BE2C (cell line): ENCODE results near the gene PLEKHM1.
A peak's percentile ranks its signal among the peaks of the same experiment; 100 is the strongest.

Experiments
- DNase-seq: peaks from one replicate; pipeline ENCODE4 v3.0.0-alpha.2; 2020
- H3K27me3 ChIP-seq: fragments of 250-450 bp; sonication (Bioruptor Pico); 2 replicates; pipeline ENCODE4 v1.5.1; 2020; ENCODE audit warnings: mild to moderate bottlenecking
- H3K36me3 ChIP-seq: fragments of 250-450 bp; sonication (Bioruptor Pico); 2 replicates; pipeline ENCODE4 v1.5.1; 2020; ENCODE audit warnings: mild to moderate bottlenecking
- H3K4me1 ChIP-seq: fragments of 250-450 bp; sonication (Bioruptor Pico); 2 replicates; pipeline ENCODE4 v1.5.1; 2020
- H3K4me3 ChIP-seq: 2 replicates; pipeline ENCODE4 v1.5.1; 2011; ENCODE audit warnings: low read depth, low read length
- H3K9me3 ChIP-seq: fragments of 250-450 bp; sonication (Bioruptor Pico); 2 replicates; pipeline ENCODE4 v1.5.1; 2020
- CTCF ChIP-seq: IDR thresholded peaks from 2 replicates; pipeline ENCODE4 v1.5.1; 2012; ENCODE audit warnings: mild to moderate bottlenecking, low read depth, low read length

Gene PLEKHM1

GRCh38 chr17:45428050-45428617 is 62.4 kb downstream of the PLEKHM1 start:
- H3K4me3 ChIP-seq: peak overlapping the region; percentile 4; the same call in 1 of the 2 replicates

GRCh38 chr17:45427181-45427835 is 63.2 kb downstream of the PLEKHM1 start:
- TF ChIP-seq CTCF: no peak
- no peak for DNase-seq
- Histone ChIP-seq H3K36me3 (no peaks in the 10 kb centered on the region), H3K4me1 (peaks cover 3% of the 10 kb centered on the region; the same call in 1 of the 2 replicates), H3K9me3 (no peaks in the 10 kb centered on the region), H3K4me3 (no peak overlapping the region), H3K27me3 (peaks cover 44% of the 10 kb centered on the region)

More at GRCh38 chr17:45428050-45428617, 62.4 kb downstream of the PLEKHM1 start:
- peak; percentile 78 for DNase-seq
- Histone ChIP-seq H3K27me3 (peaks cover 45% of the 10 kb centered on the region), H3K36me3 (no peaks in the 10 kb centered on the region), H3K9me3 (no peaks in the 10 kb centered on the region), H3K4me1 (peaks cover 3% of the 10 kb centered on the region; the same call in 1 of the 2 replicates)
- peak; percentile 87 for TF ChIP-seq CTCF

GRCh38 chr17:45426561-45426960 is 64.0 kb downstream of the PLEKHM1 start:
- Histone ChIP-seq H3K9me3 (no peaks in the 10 kb centered on the region), H3K4me3 (no peak overlapping the region), H3K36me3 (no peaks in the 10 kb centered on the region), H3K4me1 (peaks cover 3% of the 10 kb centered on the region; the same call in 1 of the 2 replicates), H3K27me3 (peaks cover 38% of the 10 kb centered on the region)
- no peak for DNase-seq
- TF ChIP-seq CTCF: no peak

- Histone ChIP-seq H3K36me3 (no peaks in the 10 kb centered on the region), H3K9me3 (no peaks in the 10 kb centered on the region), H3K4me3 (no peak overlapping the region), H3K4me1 (peaks cover 3% of the 10 kb centered on the region; the same call in 1 of the 2 replicates), H3K27me3 (peaks cover 32% of the 10 kb centered on the region)
- no peak for DNase-seq
- TF ChIP-seq CTCF: no peak
Measured at GRCh38 chr17:45425984-45426413, 64.5 kb downstream of the PLEKHM1 start.

GRCh38 chr17:45425125-45425983 is 65.2 kb downstream of the PLEKHM1 start:
- peaks cover 26% of the 10 kb centered on the region for H3K27me3 ChIP-seq
- DNase-seq: peak; percentile 67
- peak overlapping the region; percentile 26 for H3K4me3 ChIP-seq
- TF ChIP-seq CTCF: peak; percentile 76
- H3K36me3 ChIP-seq: no peaks in the 10 kb centered on the region
- no peaks in the 10 kb centered on the region for H3K9me3 ChIP-seq
- H3K4me1 ChIP-seq: peaks cover 3% of the 10 kb centered on the region; the same call in 1 of the 2 replicates
